Natural killer cell (primary cell): ENCODE measurements around the gene LCP2. TPM values are rescaled to one million over a fixed set of nuclear protein-coding genes. Genes with fewer than 3 reads are reported as not detected.

Experiments used
- ATAC-seq, 3 donors: fragments of 150-1000 bp in 2 of 3; fragments of 200-7000 bp in 1 of 3; cut with Tn5 transposase; 1 replicate in 1 of 3; 2 replicates in 2 of 3; pipeline ENCODE4 v1.10.0; 2021; ENCODE audit warnings: mild to moderate bottlenecking in 2 of 3, moderate library complexity in 2 of 3
- DNase-seq, 2 donors: peaks; one replicate each; pipeline versions ENCODE4 v3.0.0 to v3.0.0-alpha.2; 2013 to 2021; ENCODE audit warnings: mixed read lengths in 1 of 2
- H3K27ac ChIP-seq: one replicate; pipeline ENCODE4 v1.5.1; 2013; ENCODE audit warnings: mild to moderate bottlenecking, low read length
- H3K27me3 ChIP-seq: one replicate; pipeline ENCODE4 v1.6.1; 2013; ENCODE audit warnings: low read length; ENCODE audit not compliant: control insufficient read depth, insufficient read depth
- H3K36me3 ChIP-seq: one replicate; pipeline ENCODE4 v1.6.1; 2013; ENCODE audit warnings: low read length; ENCODE audit not compliant: control insufficient read depth, insufficient read depth
- H3K4me1 ChIP-seq: one replicate; pipeline ENCODE4 v1.6.1; 2013; ENCODE audit warnings: low read length; ENCODE audit not compliant: control insufficient read depth, insufficient read depth
- H3K4me3 ChIP-seq: one replicate; pipeline ENCODE4 v1.5.1; 2013; ENCODE audit warnings: low read length
- H3K9me3 ChIP-seq: one replicate; pipeline ENCODE4 v1.6.1; 2013; ENCODE audit warnings: low read length; ENCODE audit not compliant: control insufficient read depth, insufficient read depth
- H3K27ac Mint-ChIP-seq, 2 donors: one replicate each; pipeline ENCODE4 v1.8.0; 2022; ENCODE audit warnings: mild to moderate bottlenecking in 2 of 2, mixed read lengths in 2 of 2, moderate library complexity in 1 of 2
- H3K27me3 Mint-ChIP-seq, 2 donors: one replicate each; pipeline ENCODE4 v1.8.0; 2022; ENCODE audit warnings: low read depth in 2 of 2, mixed read lengths in 2 of 2
- H3K36me3 Mint-ChIP-seq: one replicate; pipeline ENCODE4 v1.8.0; 2022; ENCODE audit warnings: mixed read lengths
- H3K4me1 Mint-ChIP-seq, 2 donors: one replicate each; pipeline ENCODE4 v1.8.0; 2022; ENCODE audit warnings: mixed read lengths in 2 of 2
- H3K4me3 Mint-ChIP-seq: one replicate; pipeline ENCODE4 v1.8.0; 2022; ENCODE audit warnings: mild to moderate bottlenecking, moderate library complexity, mixed read lengths
- H3K9me3 Mint-ChIP-seq, 2 donors: one replicate each; pipeline ENCODE4 v1.8.0; 2022; ENCODE audit warnings: mixed read lengths in 2 of 2
- WGBS: methylation state at CpG from one replicate; pipeline ENCODE4 v1.1.7; 2013; ENCODE audit warnings: missing lambda C conversion rate; ENCODE audit not compliant: insufficient coverage; 5-methylcytosine and 5-hydroxymethylcytosine counted together
- intact Hi-C: fragments of 100-400 bp; cut with micrococcal nuclease; formaldehyde crosslinking; loops from one replicate; pipeline ENCODE4 v1.14.2; 2022
- total RNA-seq, 4 donors: library from RNA; stranded (reverse); fragments of 120-200 nt in 1 of 4; gene quantifications; one replicate each; pipeline versions ENCODE4 v1.2.3 to v1.2.4, GENCODE V29; 2013 to 2022
- TF ChIP-seq, protein P1 (sequence below): fragments of 200-600 bp; IDR thresholded peaks from one replicate; pipeline ENCODE4 v1.8.0; 2022; ENCODE audit warnings: antibody characterized with exemption

The LCP2 gene
- total RNA-seq, 3 donors from 2014 or later (not counting 1 experiment from before 2014, with no cell fraction given), result 376 to 488 (median 450) TPM

DNA sequence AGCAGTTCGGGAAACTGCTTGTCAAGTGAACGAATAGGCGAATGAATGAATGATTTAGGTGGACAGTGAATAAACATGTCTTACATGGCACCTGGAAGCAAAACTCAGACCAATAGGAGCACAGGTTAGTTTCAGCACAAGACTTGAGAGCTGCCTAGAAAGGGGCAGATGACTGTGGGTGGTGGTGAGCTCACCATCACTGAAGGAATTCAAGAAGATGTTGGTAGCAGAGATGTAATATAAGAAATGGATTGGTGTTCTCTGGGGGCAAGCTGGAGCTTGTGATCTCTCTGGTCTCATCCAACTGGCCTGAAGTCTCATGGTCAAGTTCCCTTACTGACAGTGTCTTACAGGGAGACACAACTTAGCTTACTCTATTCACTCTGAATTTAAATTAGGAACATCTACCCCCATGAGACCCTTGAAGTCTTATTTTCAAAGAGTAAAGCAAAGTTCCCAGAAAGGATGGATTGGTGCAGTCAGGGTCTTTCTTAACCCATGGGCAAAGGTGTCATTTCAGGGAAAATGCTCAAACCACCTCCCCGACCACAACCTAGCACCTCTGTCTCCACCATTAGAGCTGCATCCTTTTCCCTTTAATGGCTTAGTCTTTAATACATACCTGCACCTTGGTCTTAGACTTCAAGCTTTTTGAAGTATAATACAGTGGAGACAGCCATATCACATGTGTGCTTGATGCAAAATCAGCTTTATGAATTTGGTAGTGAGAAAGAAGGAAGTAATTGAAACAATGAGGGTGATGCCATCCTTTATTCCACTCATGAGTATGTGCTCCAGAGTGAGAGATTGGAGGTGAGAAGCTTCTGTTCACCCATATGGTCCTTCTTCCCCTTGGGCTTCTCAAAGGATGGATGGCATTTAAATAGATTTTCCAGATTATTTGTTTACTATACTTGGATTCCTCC lies 5.1 kb downstream of the LCP2 start:
- Histone ChIP-seq H3K4me1 (peaks cover 71% of the 10 kb centered on the region), H3K27me3 (no peaks in the 10 kb centered on the region), H3K36me3 (peaks cover 63% of the 10 kb centered on the region), H3K9me3 (no peaks in the 10 kb centered on the region), H3K4me3 (peak overlapping the region; percentile 90), H3K27ac (peak overlapping the region; percentile 32)
- 70% methylated on average over 4 of the region's 4 CpGs for WGBS
- TF ChIP-seq, protein P1, sequence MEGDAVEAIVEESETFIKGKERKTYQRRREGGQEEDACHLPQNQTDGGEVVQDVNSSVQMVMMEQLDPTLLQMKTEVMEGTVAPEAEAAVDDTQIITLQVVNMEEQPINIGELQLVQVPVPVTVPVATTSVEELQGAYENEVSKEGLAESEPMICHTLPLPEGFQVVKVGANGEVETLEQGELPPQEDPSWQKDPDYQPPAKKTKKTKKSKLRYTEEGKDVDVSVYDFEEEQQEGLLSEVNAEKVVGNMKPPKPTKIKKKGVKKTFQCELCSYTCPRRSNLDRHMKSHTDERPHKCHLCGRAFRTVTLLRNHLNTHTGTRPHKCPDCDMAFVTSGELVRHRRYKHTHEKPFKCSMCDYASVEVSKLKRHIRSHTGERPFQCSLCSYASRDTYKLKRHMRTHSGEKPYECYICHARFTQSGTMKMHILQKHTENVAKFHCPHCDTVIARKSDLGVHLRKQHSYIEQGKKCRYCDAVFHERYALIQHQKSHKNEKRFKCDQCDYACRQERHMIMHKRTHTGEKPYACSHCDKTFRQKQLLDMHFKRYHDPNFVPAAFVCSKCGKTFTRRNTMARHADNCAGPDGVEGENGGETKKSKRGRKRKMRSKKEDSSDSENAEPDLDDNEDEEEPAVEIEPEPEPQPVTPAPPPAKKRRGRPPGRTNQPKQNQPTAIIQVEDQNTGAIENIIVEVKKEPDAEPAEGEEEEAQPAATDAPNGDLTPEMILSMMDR, result no peak
- ATAC-seq (no peak), DNase-seq (peak in 1 of 2 donors; percentile 47)
- Mint-ChIP-seq H3K27me3 (no peaks in the 10 kb centered on the region), H3K4me3 (peak overlapping the region; percentile 100), H3K9me3 (no peaks in the 10 kb centered on the region), H3K27ac (peak overlapping the region; percentile 94 to 99), H3K4me1 (peaks cover 99 to 100% of the 10 kb centered on the region in 2 donors), H3K36me3 (peaks cover 66% of the 10 kb centered on the region)
- intact Hi-C loops, result loop anchor here (1.0 to 10.0 kb wide), 4 partner anchors 9 to 1822 kb away; no protein-coding TSS in a partner anchor

DNA sequence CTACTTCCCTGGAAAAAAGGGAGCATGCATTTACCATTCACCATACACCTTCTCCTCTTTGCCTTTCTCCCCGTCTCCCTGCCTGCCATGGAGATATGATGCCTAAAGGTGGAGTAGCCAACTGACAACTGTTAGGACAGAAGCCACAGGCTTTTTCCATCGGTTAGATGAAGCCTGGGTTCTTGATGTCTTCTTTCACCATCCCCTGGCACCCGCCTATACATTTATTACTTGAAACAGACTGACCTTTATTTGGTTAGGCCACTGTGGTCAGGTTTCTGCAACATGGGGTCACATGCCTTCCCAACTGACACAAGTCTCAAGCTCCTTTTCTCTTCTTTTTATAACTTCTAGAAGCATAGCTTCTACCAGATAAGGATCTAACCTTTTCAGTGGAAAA lies 7.1 kb downstream of the LCP2 start:
- H3K36me3 ChIP-seq, result peaks cover 82% of the 10 kb centered on the region
- H3K27ac ChIP-seq, result peak overlapping the region; percentile 45
- Mint-ChIP-seq H3K27me3 (no peaks in the 10 kb centered on the region), H3K4me1 (peaks cover 100% of the 10 kb centered on the region in 2 donors), H3K9me3 (no peaks in the 10 kb centered on the region), H3K36me3 (peaks cover 80% of the 10 kb centered on the region), H3K4me3 (peak overlapping the region; percentile 100), H3K27ac (peak overlapping the region; percentile 94 to 99)
- WGBS, result 52% methylated on average over 3 of the region's 3 CpGs
- peaks cover 80% of the 10 kb centered on the region for H3K4me1 ChIP-seq
- TF ChIP-seq, protein P1, result no peak
- intact Hi-C loops, result loop anchor here (10.0 kb wide), 1 partner anchor 1824 kb away; no protein-coding TSS in a partner anchor
- ATAC-seq (no peak), DNase-seq (no peak)
- H3K9me3 ChIP-seq, result no peaks in the 10 kb centered on the region
- H3K4me3 ChIP-seq, result no peak overlapping the region
- no peaks in the 10 kb centered on the region for H3K27me3 ChIP-seq

- Mint-ChIP-seq H3K9me3 (no peaks in the 10 kb centered on the region), H3K36me3 (peaks cover 88% of the 10 kb centered on the region), H3K4me3 (peak overlapping the region; percentile 100), H3K4me1 (peaks cover 100% of the 10 kb centered on the region in 2 donors), H3K27ac (peak overlapping the region; percentile 94 to 99), H3K27me3 (no peaks in the 10 kb centered on the region)
- no peaks in the 10 kb centered on the region for H3K9me3 ChIP-seq
- H3K27me3 ChIP-seq, result no peaks in the 10 kb centered on the region
- no peak overlapping the region for H3K4me3 ChIP-seq
- no peak for DNase-seq
- TF ChIP-seq, protein P1, result no peak
- peaks cover 89% of the 10 kb centered on the region for H3K36me3 ChIP-seq
- intact Hi-C loops, result loop anchor here (10.0 kb wide), 1 partner anchor 1825 kb away; no protein-coding TSS in a partner anchor
- ATAC-seq, result no peak
- peak overlapping the region; percentile 45 for H3K27ac ChIP-seq
- peaks cover 78% of the 10 kb centered on the region for H3K4me1 ChIP-seq
- WGBS, result 73% methylated on average over 3 of the region's 4 CpGs
Observed at GRCh38 chr5:170289764-170290163, 7.8 kb downstream of the LCP2 start.
